MM.1S (cell line): ENCODE data around the gene ARHGAP26.

Experiments used
- CTCF ChIP-seq: fragments of 300-600 bp; sonication (generic); IDR thresholded peaks from 2 replicates; pipeline ENCODE4 v1.5.1; 2016; ENCODE audit warnings: antibody characterized with exemption, low read length, mixed read lengths
- EZH2 ChIP-seq: fragments of 300-600 bp; sonication (generic); optimal IDR thresholded peaks from 2 replicates; pipeline ENCODE3; 2017; ENCODE audit warnings: low read depth, mild to moderate bottlenecking, antibody characterized with exemption, low read length, mixed read lengths

GRCh38 chr5:143206196-143207053, 436.2 kb downstream of the ARHGAP26 start:
- TF ChIP-seq CTCF (no peak), EZH2 (no peak)
